Measurements from ENCODE around the gene GARIN5B. TPM values are rescaled to one million over a fixed set of nuclear protein-coding genes. Genes with fewer than 3 reads are reported as not detected.

The GARIN5B gene
- total and polyA plus RNA-seq, 2 of the 4 experiments (the other 2 are of a cell fraction), result not detected

DNA sequence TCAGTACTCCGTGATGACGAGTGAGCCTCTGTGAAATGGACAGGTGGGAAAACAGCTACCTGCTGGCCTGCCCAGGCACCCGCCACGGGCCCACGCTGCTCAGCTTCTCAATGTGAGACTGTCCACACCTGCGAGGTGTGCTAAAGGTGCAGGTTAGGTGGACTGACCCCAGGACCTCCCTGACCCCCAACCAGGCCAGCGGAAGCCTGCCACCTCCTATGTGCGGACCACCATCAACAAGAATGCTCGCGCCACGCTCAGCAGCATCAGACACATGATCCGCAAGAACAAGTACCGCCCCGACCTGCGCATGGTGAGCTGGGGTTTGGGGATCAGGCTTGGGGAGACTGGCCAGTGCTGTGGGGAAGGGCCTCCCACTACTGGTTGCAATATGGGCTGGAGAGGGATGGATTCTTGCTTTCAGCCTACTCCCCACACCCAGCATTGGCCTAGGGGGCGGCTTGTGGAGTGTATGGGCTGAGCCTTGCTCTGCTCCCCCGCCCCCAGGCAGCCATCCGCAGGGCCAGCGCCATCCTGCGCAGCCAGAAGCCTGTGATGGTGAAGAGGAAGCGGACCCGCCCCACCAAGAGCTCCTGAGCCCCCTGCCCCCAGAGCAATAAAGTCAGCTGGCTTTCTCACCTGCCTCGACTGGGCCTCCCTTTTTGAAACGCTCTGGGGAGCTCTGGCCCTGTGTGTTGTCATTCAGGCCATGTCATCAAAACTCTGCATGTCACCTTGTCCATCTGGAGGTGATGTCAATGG, 24.9 kb upstream of the GARIN5B start (continued):
- TF ChIP-seq, protein P1, sequence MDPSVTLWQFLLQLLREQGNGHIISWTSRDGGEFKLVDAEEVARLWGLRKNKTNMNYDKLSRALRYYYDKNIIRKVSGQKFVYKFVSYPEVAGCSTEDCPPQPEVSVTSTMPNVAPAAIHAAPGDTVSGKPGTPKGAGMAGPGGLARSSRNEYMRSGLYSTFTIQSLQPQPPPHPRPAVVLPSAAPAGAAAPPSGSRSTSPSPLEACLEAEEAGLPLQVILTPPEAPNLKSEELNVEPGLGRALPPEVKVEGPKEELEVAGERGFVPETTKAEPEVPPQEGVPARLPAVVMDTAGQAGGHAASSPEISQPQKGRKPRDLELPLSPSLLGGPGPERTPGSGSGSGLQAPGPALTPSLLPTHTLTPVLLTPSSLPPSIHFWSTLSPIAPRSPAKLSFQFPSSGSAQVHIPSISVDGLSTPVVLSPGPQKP (IDR thresholded peaks at IDR 0.05; ENCODE audit: borderline replicate concordance, low read depth, low read length), result no peak
- TF ChIP-seq FOS (IDR thresholded peaks at IDR 0.05; ENCODE audit: low read depth, low read length) (no peak), RFX5 (IDR thresholded peaks at IDR 0.05; ENCODE audit: low read depth, low read length) (no peak), BHLHE40 (IDR thresholded peaks at IDR 0.05; ENCODE audit: low read depth, low read length) (no peak), RCOR1 (IDR thresholded peaks at IDR 0.05; ENCODE audit: insufficient replicate concordance, low read length) (no peak), MAFK (IDR thresholded peaks at IDR 0.05; ENCODE audit: low read depth, low read length) (no peak)
